H1 (cell line): ENCODE data around the gene TMEM39A. TPM values are rescaled to one million over a fixed set of nuclear protein-coding genes. Genes with fewer than 3 reads are reported as not detected.

Experiments
- CBX5 ChIP-seq: fragments of 300-800, 300-1000 bp; sonication (generic); IDR thresholded peaks from 2 replicates; pipeline ENCODE4 v1.7.1; 2016; ENCODE audit warnings: antibody characterized with exemption, low read length, low read depth
- CREB1 ChIP-seq: IDR thresholded peaks from 2 replicates; pipeline ENCODE4 v1.6.1; 2012; ENCODE audit warnings: inconsistent platforms
- CTCF ChIP-seq, 3 experiments: IDR thresholded peaks; 1 replicate in 2 of 3; 2 replicates in 1 of 3; pipeline versions ENCODE4 v1.5.1 to v1.6.1; 2011; ENCODE audit warnings: low read length in 3 of 3, mild to moderate bottlenecking in 3 of 3, inconsistent platforms in 2 of 3, low read depth in 1 of 3, moderate library complexity in 1 of 3; ENCODE audit not compliant: insufficient read depth in 1 of 3; ENCODE audit errors: control extremely low read depth in 1 of 3
- GABPA ChIP-seq: IDR thresholded peaks from 2 replicates; pipeline ENCODE4 v1.6.1; 2011; ENCODE audit warnings: mild to moderate bottlenecking, low read length, moderate library complexity, borderline replicate concordance; ENCODE audit not compliant: insufficient read depth
- NRF1 ChIP-seq: IDR thresholded peaks from 2 replicates; pipeline ENCODE4 v1.6.1; 2011; ENCODE audit warnings: mild to moderate bottlenecking, low read depth, low read length, improper control_type of control experiment
- POLR2A ChIP-seq, 2 experiments: IDR thresholded peaks; 1 replicate in 1 of 2; 2 replicates in 1 of 2; pipeline ENCODE4 v1.6.1; 2011; ENCODE audit warnings: low read depth in 2 of 2, low read length in 2 of 2, mild to moderate bottlenecking in 2 of 2; ENCODE audit errors: control extremely low read depth in 1 of 2
- POU5F1 ChIP-seq: IDR thresholded peaks from 2 replicates; pipeline ENCODE4 v1.6.1; 2011; ENCODE audit warnings: low read depth, mild to moderate bottlenecking, low read length, moderate library complexity
- RBBP5 ChIP-seq: IDR thresholded peaks from 2 replicates; pipeline ENCODE4 v1.7.1; 2012; ENCODE audit warnings: low read depth, mild to moderate bottlenecking, inconsistent platforms, low read length, moderate library complexity, borderline replicate concordance
- RNF2 ChIP-seq: fragments of 200-900, 300-1000 bp; sonication (generic); IDR thresholded peaks from 2 replicates; pipeline ENCODE4 v1.7.1; 2016; ENCODE audit warnings: borderline replicate concordance, low read depth, mild to moderate bottlenecking, antibody characterized with exemption, low read length; ENCODE audit not compliant: poor library complexity, severe bottlenecking; ENCODE audit errors: missing control alignments
- RXRA ChIP-seq: IDR thresholded peaks from 2 replicates; pipeline ENCODE4 v1.6.1; 2011; ENCODE audit warnings: low read depth, mild to moderate bottlenecking, low read length, moderate library complexity; ENCODE audit not compliant: insufficient read depth
- SIX5 ChIP-seq: IDR thresholded peaks from 2 replicates; pipeline ENCODE4 v1.6.1; 2011; ENCODE audit warnings: mild to moderate bottlenecking, low read depth, low read length
- SRF ChIP-seq: IDR thresholded peaks from 2 replicates; pipeline ENCODE4 v1.6.1; 2011; ENCODE audit warnings: mild to moderate bottlenecking, low read depth, low read length, moderate library complexity
- TAF1 ChIP-seq: IDR thresholded peaks from 2 replicates; pipeline ENCODE4 v1.6.1; 2011; ENCODE audit warnings: mild to moderate bottlenecking, low read depth, low read length
- USF2 ChIP-seq: IDR thresholded peaks from 2 replicates; pipeline ENCODE4 v1.6.1; 2011; ENCODE audit warnings: low read length, improper control_type of control experiment
- polyA plus RNA-seq, 7 experiments: library from polyadenylated mRNA; depleted of rRNA in 3 of 7; stranded (reverse) in 5 of 7; unstranded in 2 of 7; fragments of >200 nt in 5 of 7; fragments of 200-250 nt in 2 of 7; gene quantifications; 1 replicate in 5 of 7; 2 replicates in 1 of 7; 4 replicates in 1 of 7; pipeline versions ENCODE4 v1.2.1 to v1.2.3, GENCODE V29; 2011 to 2013; ENCODE audit warnings: missing spikeins in 2 of 7, mixed read lengths in 2 of 7
- total RNA-seq: library from RNA; stranded (reverse); fragmentation: NEBNext Ultra II Directional; extraction: Animal tissue kit (Norgen Biotek cat#: 25700); gene quantifications from 2 replicates; pipeline ENCODE4 v1.2.1, GENCODE V29; 2021
- TF ChIP-seq, protein P1 (sequence below): IDR thresholded peaks from 2 replicates; pipeline ENCODE4 v1.6.1; 2012; ENCODE audit warnings: low read length, inconsistent platforms
- TF ChIP-seq, protein P2 (sequence below): IDR thresholded peaks from 2 replicates; pipeline ENCODE4 v1.6.1; 2011; ENCODE audit warnings: low read depth, mild to moderate bottlenecking, low read length; ENCODE audit not compliant: insufficient read depth

TMEM39A gene
- total and polyA plus RNA-seq, 2 of the 8 experiments (the other 6 are each of a cell fraction or from before 2014, with no cell fraction given): 26.8 to 36.1 TPM

GRCh38 chr3:119463171-119464169, at the start of gene TMEM39A (continued):
- TF ChIP-seq SIX5 (0 out of 2 replicates have a peak, but pooled peaks have one; percentile 6), TAF1 (peak; percentile 96), SRF (peak; percentile 87), RNF2 (no peak), GABPA (peak; percentile 64; the same call in 1 of the 2 replicates), USF2 (no peak), CTCF (IDR thresholded peaks at IDR 0.05; ENCODE audit: control extremely low read depth in 1 of 3, insufficient read depth in 1 of 3, low read depth in 1 of 3, low read length in 3 of 3) (peak in 2 of 3 experiments; percentile 0 to 3; a peak in 2 of 4 replicates), POU5F1 (no peak), RXRA (no peak), NRF1 (peak; percentile 59), CREB1 (peak; percentile 100), POLR2A (IDR thresholded peaks at IDR 0.05; ENCODE audit: control extremely low read depth in 1 of 2, low read depth in 2 of 2, low read length in 2 of 2) (peak; percentile 89 to 99), CBX5 (no peak), RBBP5 (peak; percentile 79; the same call in 1 of the 2 replicates)
- TF ChIP-seq, protein P1, sequence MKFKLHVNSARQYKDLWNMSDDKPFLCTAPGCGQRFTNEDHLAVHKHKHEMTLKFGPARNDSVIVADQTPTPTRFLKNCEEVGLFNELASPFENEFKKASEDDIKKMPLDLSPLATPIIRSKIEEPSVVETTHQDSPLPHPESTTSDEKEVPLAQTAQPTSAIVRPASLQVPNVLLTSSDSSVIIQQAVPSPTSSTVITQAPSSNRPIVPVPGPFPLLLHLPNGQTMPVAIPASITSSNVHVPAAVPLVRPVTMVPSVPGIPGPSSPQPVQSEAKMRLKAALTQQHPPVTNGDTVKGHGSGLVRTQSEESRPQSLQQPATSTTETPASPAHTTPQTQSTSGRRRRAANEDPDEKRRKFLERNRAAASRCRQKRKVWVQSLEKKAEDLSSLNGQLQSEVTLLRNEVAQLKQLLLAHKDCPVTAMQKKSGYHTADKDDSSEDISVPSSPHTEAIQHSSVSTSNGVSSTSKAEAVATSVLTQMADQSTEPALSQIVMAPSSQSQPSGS: no peak
- TF ChIP-seq, protein P2, sequence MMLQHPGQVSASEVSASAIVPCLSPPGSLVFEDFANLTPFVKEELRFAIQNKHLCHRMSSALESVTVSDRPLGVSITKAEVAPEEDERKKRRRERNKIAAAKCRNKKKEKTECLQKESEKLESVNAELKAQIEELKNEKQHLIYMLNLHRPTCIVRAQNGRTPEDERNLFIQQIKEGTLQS: peak; percentile 95
